DMS79 (cell line): Measurements from ENCODE around the gene FOXD2.
"Not testable (repeated sequence)": the region's sequence is repeated elsewhere in the genome, so short reads cannot be mapped to it uniquely, and the experiment has no call there.

Experiments used
- DNase-seq: peaks from one replicate; lab custom pipeline; 2025; lab: John Stamatoyannopoulos, UW

FOXD2 gene

DNA sequence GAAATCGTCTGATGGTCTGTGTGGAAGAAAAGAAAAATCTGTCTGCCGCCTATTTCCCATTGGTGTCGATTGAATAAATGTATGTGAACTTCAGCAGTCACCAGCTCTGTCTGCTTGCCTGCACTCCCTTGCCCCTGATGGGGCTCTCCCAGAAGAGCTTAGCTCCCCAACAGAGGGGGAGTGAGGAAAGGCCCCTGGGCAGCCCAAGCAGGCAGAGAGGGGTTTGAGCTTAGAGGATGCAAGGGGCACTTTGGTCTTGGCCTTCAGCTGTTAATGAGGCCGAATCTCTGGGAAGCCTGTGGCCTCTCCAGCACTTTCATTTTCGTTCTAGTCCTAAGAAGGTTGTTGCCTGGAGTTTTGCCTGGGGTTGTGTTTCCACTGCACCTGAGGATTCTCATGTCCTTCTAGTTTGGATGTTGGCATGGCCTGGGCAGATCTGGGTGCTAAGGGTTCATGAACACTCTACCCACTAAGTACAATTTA lies 2.8 kb downstream of the FOXD2 start:
- no peak for DNase-seq

DNA sequence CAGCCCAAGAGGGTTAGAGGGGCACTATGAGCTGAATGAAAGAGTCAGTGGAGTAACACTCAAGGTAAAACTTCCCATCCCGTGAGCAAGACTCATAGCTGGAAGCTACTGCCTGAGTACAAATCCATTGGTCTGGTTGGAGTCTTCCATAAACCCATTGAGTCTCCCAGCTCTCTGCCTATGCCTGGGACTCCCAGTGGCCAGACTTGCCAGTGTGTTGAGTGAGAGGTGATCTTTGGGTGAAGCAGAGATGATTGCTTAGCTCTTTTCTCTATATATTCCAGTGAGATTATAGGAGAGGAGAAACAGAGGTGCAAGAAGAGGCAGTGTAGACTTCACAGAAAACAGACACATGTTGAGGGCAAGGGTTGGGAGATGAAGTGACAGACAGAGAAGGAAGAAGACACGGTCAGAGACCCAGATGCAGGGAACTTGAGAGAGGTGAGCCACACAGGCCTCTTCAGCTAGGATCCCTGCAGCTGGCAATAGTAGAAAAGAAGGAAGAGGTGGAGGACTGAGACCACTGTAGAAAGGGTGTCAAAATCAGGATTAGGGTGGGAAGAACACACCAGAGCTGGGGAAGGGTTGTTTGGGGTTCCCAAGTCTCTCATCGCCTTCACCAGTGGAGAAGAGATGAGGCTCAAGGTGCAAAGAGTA lies 3.7 kb downstream of the FOXD2 start:
- no peak for DNase-seq

DNA sequence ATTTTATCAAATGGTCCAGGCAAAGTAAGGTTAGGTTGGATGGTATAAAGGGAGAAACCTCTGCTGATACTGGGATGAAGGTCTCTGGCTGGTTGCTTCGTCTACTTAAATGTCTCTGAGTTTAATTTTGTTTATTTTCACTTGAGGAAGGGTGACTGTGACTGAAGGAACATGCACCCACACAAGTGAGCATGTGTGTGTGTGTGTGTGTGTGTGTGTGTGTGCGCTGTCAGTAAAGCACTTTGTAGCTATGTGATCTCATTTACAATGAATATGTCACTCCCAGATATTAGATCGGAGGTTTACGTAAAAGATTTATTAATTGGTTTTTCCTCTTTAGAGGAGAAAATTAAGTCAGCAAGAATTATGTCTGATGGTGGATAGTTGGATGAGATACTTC lies 4.4 kb downstream of the FOXD2 start:
- no peak for DNase-seq

DNA sequence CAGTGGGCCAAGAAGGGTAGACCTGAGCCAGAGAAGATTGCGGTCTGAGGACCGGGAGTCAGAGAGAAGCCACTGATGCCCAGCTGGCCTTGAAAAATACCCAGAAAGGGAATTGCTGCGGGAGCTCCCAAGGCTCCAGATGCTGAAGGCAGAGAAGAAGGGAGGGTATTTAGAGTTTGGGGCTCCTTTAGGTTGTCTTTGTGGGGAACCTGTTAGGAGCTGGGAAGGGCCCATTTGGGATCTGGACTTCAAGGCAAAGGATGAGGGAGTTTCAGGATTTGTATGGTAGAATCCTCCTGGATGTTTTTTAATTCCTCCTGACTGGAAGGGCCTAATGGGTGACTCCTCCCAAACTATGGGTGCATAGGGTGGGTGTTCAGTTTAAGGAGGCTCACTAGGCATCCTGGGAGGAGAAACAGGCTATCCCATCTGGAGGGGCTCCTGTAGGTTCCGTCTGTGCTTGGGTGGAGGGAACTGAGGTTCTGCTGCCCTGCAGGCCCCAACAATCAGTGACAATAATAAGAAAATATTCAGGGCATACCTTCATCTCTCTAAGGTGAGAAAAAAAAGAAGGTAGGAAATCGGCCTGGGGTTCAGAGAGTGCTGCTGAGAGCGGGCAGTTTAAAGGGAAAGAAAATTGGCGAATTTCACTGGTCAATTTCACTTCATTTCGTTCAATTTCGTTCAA lies 5.1 kb downstream of the FOXD2 start:
- no peak for DNase-seq

DNA sequence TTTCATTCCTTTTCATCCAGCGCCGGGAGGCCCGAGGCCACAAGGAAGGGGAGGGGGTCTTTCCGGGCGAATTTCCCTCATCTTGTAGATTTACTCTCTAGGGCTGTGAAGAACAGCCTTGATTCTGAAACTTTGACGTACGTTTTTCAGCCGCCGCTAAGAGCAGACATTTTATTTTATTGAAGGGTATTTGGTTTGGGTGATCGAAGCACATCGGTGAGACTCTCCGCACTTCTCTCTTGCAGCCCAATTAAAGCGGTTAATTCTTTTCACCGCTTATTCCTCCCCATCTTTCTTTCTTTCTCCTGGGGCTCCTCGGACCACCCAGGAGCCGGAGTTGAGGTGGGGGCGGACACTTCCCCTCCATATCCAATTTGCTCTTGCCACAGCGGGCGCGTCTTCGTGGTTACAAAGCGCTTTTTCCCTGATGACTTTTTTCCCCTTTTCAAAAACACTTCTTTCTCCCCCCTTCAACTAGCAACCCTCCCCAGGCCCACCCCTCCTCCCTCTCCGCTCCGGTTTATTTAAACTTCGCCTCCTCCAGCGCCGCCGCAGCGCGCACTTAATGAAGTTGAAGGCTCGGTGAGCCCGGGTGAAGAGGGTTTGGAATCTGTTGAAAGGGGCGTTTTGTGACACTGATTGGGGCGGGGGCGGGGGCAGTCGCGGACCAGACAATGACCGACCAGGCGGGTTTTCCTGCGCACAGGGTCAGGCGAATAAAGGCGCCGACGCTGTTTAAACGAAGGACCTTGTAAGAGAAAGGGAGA lies 5.9 kb downstream of the FOXD2 start:
- DNase-seq = no peak

DNA sequence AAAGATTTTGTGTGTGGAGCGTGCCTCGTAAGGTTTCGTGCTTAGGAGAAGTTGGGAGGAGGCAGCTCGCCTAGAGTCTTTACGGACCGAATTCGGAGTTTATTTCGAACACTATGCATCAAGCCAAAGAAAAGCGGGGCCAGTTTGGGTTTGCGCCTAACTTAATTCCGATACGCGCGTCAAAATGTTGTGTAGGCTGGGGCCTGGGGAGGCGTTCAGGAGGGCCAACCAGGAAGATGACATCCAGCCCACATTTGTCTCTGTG lies 6.4 kb downstream of the FOXD2 start:
- no peak for DNase-seq

DNA sequence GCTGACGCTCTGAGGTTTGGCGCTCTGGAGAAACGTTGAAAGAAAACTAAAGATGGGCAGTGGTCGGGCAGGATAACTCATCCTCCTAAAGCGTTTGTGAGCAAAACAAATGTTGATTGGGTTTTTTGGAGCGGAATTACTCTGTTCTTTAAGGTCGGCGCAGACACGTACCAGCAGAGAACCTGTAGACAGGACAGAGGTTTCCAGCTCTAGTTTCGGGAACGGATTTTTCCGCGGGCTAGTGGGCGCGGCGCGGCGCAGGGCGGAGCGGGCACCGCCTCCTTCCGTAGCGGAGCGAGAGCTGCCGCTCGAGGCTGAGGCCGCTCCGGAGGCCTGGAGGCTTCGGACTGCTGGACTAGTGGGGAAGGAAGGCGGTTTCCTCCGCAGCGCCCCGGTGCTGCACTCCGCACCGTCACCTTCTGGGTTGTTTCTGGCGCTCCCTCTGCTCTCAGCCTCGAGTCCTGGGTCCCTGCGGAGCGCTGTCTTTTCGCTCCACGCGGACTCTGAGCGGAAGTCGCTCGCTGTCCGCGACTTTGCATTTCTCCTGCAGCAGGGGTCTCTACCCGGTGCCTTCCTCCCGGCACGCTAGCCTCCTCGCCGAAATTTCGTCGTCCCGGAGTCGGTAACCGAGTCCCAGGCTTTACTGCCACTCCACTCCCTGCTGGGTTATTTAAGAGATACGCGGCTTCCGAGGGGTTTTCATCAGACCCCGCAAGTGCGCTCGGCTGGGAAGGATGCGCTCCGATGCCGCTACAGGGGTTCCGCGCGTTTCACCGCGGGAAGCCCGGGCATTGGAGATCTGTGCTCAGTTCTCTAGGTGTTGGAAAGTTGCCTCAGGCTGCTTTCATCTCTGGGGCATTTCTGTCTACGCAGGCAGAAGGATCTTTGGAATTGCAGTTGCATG lies 7.0 kb downstream of the FOXD2 start:
- no peak for DNase-seq

DNA sequence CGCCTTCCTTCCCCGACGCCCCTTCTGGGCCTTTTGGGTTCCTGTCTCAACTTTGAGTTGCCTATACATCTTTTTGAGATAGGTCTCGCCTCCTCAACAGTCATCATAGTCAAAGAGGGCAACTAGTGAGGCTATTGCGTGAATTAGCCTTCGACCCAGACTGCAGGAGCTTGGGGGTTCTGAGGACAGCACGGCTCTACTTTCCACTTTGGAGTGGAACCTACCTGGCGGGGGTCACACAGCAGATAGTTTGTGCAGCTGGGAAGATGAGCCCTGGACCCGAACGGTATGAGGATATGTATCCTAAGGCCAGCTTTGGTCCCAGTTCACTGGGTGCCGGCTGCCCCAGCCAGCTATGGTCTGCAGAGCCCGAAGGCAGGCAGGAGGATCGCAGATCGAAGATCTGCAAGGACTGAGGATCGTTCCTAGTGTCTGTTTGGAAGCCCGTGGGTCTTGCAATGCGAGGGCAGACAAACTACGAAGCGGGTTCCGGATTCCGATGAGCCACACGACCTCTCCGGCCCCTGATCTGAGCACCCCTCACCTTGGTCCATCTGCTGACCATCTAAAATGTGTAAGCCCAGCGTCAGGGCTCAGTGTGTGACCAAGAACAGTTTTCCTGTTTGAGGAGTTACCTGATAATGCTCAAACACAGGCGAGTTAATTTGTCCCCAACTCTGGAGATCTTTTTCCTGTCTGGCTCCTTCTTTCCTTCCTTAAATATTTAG lies 8.1 kb downstream of the FOXD2 start:
- DNase-seq = no peak

DNA sequence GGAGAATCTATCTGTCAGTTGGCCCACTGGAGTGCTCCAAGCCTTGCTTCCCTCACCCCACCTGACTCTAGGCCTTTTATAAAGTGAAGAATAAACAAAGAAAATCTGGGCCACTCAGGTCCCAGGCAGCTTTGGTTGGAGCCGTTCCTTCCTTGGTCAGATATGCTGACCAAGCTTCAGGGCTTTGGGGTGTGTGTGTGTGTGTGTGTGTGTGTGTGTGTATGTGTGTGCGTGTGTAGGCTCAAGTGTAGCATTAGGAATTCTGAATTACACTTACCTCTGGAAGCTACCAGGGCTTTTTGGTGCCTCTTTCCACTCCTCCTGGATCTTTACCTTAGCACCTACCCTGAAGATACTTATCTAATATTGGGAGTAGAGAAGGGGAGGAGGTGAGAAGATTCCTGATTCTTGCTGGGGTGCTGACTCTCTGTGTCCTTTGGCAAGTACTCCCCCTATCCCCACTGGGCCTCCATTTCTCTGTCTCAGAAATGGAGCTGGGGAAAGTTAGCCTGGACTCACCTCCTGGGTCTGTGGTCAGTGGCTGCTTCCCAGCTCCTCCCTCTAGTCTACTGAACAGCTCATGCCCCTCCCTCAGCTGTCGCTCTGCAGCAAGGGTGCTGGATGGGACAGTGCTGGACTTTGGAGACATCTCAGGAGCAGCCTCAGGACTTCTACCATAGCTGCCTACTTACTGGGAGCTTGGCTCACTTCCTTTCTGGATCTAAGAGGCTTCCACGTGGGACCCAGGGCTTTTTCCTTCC lies 10.8 kb downstream of the FOXD2 start:
- no peak for DNase-seq

DNA sequence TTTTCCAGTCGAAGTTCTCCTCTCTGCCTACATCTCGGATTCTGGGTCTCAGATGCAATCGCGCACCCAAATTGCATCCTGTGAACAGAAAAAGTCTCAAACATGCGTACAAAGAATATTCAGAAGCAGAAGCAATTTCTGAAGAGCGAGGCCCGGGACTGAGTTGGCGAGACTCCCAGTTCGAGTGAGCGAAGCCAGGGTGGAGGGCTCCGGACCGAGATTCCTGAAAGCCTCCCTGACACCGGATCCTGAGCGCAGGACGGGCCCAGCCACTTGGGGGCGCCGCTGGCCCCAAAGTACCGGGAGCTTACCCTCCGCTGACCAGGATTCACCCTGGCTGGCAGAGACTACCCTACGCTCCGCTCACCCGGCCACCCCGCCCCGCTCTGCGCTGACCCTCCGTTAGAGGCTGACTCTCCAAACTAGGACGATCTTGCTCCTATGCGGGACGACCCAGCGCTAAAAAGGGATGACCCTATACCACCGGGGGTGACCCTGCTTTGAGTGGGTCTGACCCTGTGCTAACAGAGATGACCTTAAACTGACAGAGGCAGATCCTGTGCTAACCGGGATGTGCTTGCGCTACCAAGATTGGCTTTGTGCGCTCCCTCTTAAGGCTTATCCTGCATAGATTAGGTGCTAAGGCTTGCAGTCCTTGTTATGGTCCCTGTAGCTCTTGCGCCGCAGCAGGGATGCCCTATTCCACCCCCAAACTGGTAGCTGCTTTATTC lies 12.1 kb downstream of the FOXD2 start:
- DNase-seq = no peak

DNA sequence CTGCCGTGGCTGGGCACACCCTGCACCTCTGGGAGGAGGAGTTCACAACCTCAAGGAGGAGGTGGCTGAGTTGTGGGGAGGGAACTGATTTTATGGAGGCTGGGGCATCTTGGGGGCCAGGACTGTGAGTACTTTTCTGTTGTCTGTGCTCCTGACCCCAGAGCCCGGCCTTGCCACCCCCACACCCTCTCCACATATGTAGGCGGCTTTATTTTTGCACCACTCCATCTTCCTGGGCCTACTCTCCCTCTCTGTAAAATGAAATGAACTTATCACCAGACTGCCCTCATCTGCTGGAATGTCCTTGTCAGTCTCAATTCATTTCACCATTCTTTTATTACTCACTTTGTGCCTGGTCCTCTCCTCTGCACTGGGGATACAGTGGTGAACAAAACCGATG lies 12.8 kb downstream of the FOXD2 start:
- DNase-seq = no peak

DNA sequence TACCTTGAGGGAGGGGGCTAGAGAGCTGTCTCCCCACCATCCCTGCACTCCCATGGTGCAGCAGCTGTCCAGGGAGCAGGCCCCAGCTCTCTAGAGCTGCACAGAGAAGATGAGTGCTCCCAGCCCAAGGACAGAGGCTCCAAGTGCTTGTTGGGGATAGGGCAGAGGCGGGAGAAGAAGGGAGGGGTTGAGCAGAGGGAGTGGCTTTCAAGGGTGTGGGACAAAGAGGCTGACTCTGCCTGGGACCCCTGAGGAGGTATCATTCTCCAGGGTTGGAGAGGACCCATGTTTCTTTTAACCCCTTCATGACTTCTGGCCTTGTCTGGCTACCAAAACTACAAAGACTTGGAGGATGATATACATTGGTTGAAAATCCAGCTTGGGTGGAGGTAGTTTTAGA lies 14.6 kb downstream of the FOXD2 start:
- DNase-seq = no peak

DNA sequence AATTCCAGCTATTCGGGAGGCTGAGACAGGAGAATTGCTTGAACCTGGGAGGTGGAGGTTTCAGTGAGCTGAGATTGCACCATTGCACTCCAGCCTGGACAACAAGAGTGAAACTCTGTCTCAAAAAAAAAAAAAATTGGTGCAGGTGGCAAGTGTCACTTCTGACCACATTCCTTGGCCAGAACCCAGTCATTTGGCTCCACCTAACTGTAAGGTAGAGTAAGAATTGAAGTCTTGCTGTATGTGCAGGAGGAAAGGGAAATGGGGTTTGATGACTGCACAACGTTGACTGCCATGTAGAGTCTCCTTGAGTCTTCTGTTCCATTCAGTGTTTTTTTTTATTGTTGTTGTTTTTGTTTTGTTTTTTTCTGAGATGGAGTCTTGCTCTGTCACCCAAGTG lies 16.1 kb downstream of the FOXD2 start:
- not testable (repeated sequence) for DNase-seq

DNA sequence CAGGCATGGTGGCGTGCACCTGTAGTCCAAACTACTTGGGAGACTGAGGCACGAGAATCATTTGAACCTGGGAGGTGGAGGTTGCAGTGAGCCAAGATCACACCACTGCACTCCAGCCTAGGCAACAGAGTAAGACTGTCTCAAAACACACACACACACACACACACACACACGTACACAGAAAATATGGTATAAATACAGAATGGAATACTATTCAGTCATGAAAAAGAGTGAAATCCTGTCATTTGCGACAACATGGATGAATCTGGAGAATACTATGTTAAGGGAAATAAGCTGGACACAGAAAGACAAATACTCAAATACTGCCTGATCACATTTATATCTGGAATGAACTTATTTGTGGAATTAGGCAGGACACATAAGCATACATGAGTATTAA lies 18.4 kb downstream of the FOXD2 start:
- no peak for DNase-seq

DNA sequence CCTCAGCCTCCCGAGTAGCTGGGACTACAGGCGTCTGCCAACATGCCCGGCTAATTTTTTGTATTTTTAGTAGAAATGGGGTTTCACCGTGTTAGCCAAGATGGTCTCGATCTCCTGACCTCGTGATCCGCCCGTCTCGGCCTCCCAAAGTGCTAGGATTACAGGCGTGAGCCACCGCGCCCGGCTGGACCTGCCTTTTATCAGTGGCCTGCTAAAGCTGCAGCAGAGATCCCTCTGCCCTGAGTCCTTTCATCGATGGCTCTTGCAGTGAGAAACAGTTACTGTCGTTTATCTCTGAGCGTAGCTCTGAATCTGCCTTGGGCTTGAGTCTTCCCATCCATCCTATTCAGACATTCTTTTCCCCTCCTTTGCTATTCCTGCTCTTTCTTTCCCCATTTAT lies 19.7 kb downstream of the FOXD2 start:
- DNase-seq = not testable (repeated sequence)

DNA sequence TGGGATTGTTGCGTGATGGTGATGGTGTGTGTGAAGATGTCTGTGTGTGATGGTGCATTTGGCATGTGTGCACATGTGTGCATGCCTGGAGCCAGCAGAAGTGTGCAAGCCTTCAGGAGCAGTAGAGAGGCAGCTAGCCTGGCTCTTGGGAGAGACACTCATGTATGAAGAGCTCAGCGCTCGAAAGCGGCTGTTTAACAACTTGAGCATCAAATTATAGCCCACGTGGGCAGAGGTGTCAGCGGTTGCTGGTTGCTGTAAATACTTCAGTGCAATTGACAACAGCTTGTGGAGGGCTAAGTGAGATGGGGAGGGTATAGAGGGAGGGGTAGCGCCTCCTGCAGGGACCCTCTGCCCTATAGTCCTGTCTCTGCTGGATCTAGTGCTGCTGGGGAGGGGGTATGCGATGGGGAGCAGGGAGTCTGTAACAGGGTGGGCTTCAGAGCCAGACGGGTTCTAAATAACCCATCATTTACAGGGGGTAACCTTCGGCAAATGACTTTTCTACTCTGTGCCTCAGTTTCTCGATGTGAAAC lies 21.5 kb downstream of the FOXD2 start:
- peak; percentile 62 for DNase-seq

DNA sequence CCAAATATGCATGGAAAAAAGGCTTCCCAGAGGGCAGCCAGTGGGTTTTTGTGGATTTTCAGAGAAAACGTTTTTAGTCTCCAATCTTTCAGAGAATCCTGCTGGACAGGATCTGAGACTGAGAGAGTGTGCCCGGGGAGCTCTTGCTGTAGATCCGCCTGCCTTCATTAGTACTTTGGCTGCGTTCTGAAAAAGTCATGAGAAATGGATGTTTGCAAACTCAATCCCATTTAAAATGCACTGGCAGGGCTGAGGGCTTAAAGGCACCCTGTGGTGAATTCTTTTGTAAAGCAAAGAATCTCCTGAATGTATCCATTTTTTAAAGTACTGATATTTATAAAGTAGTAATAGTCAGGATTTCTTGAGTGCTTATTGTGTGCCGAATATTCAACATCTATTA lies 22.2 kb downstream of the FOXD2 start:
- no peak for DNase-seq

DNA sequence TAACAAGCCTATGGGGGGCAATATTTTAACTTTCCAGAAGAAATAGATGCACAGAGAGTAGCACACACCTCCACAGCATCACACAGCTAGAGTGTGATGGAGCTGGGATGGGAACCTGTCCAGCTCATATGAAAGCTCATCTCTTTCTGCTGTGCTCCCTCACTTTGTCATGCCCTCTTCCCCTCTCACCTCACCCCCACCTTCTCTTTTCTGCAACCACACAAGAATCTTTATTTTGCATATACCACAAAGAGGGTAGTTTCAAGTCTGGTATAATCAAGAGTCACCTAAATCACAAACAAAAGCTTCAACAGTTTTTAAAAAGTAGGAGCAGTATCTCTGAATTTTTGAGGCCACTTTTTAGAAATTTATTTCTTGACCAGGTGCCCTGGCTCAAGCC lies 22.6 kb downstream of the FOXD2 start:
- DNase-seq = no peak

DNA sequence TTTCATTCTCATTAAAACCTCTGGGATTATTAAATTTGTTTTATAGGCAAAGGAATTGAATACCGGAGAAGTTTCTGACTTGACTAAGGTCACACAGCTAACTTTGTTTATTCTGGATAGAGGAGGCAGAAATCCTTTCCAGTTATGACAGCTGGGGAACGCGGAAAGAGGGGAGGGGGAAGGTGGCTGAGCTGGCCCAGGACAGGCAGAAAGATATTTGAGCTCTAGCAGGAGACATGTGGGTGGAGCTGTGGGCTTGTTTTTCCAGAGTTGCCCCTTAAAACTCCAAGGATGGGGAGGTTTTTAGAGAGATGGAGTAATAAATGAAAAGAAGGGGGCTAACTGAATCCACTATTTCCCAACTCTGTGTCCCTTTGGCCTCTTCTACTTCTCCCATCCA lies 27.8 kb downstream of the FOXD2 start:
- DNase-seq = no peak
